ENCODE data around the gene DAP3.

DNA sequence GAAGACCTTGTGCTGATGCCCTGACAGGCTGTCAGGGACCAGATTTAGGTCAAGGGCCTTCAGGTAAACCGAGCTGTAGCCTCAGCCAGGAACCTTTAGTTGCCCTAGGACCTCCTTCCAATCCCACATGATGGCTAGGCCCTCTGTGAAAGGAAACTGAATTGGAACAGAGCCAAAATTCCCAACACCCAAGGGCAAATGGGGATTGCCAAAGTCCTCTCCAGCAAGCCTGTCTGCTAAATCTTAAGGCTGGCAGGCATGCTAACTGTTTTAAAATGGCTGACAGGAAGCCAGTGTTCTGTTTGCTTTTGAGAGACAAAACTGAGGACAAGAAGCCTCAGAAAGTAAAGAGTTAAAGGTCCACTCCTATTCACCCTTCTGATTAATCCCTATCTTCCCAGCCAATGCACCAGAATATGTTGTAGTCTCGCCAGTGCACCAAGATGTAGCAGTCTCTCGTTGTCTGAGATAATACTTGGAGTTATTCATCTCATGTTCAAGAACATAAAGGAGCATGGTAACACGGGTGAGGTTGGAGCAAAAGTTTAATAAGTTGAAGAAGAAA is 43.8 kb upstream of the DAP3 start:
- TF ChIP-seq POLR2AphosphoS5 (IDR thresholded peaks at IDR 0.05; ENCODE audit: low read length) (no peak), SIN3A (IDR thresholded peaks at IDR 0.05; ENCODE audit: low read depth, low read length) (no peak), SRF (IDR thresholded peaks at IDR 0.05; ENCODE audit: low read depth in 2 of 2, low read length in 2 of 2) (no peak), BMI1 (IDR thresholded peaks at IDR 0.05; ENCODE audit: borderline replicate concordance) (no peak), IRF4 (IDR thresholded peaks at IDR 0.05; ENCODE audit: low read depth, low read length) (no peak)
- TF ChIP-seq, protein P1, sequence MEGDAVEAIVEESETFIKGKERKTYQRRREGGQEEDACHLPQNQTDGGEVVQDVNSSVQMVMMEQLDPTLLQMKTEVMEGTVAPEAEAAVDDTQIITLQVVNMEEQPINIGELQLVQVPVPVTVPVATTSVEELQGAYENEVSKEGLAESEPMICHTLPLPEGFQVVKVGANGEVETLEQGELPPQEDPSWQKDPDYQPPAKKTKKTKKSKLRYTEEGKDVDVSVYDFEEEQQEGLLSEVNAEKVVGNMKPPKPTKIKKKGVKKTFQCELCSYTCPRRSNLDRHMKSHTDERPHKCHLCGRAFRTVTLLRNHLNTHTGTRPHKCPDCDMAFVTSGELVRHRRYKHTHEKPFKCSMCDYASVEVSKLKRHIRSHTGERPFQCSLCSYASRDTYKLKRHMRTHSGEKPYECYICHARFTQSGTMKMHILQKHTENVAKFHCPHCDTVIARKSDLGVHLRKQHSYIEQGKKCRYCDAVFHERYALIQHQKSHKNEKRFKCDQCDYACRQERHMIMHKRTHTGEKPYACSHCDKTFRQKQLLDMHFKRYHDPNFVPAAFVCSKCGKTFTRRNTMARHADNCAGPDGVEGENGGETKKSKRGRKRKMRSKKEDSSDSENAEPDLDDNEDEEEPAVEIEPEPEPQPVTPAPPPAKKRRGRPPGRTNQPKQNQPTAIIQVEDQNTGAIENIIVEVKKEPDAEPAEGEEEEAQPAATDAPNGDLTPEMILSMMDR (IDR thresholded peaks at IDR 0.05 in 2 of 3, conservative IDR thresholded peaks at IDR 0.05 in 1 of 3; ENCODE audit: control insufficient read depth in 2 of 3, extremely low read depth in 1 of 3, insufficient read depth in 1 of 3, low read depth in 3 of 3, low read length in 3 of 3): no peak
- TF ChIP-seq, protein P2, sequence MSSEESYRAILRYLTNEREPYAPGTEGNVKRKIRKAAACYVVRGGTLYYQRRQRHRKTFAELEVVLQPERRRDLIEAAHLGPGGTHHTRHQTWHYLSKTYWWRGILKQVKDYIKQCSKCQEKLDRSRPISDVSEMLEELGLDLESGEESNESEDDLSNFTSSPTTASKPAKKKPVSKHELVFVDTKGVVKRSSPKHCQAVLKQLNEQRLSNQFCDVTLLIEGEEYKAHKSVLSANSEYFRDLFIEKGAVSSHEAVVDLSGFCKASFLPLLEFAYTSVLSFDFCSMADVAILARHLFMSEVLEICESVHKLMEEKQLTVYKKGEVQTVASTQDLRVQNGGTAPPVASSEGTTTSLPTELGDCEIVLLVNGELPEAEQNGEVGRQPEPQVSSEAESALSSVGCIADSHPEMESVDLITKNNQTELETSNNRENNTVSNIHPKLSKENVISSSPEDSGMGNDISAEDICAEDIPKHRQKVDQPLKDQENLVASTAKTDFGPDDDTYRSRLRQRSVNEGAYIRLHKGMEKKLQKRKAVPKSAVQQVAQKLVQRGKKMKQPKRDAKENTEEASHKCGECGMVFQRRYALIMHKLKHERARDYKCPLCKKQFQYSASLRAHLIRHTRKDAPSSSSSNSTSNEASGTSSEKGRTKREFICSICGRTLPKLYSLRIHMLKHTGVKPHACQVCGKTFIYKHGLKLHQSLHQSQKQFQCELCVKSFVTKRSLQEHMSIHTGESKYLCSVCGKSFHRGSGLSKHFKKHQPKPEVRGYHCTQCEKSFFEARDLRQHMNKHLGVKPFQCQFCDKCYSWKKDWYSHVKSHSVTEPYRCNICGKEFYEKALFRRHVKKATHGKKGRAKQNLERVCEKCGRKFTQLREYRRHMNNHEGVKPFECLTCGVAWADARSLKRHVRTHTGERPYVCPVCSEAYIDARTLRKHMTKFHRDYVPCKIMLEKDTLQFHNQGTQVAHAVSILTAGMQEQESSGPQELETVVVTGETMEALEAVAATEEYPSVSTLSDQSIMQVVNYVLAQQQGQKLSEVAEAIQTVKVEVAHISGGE (CRISPR knock-in tag; IDR thresholded peaks at IDR 0.05): no peak

Measured in GM12878 (cell line).